MM.1S (cell line): Measurements from ENCODE around the gene REG4.

Experiments used
- EZH2 ChIP-seq: fragments of 300-600 bp; sonication (generic); optimal IDR thresholded peaks from 2 replicates; pipeline ENCODE3; 2017; ENCODE audit warnings: low read depth, mild to moderate bottlenecking, antibody characterized with exemption, low read length, mixed read lengths
- TF ChIP-seq, protein P1 (sequence below): fragments of 300-600 bp; sonication (generic); IDR thresholded peaks from 2 replicates; pipeline ENCODE4 v1.5.1; 2016; ENCODE audit warnings: antibody characterized with exemption, low read length, mixed read lengths

DNA sequence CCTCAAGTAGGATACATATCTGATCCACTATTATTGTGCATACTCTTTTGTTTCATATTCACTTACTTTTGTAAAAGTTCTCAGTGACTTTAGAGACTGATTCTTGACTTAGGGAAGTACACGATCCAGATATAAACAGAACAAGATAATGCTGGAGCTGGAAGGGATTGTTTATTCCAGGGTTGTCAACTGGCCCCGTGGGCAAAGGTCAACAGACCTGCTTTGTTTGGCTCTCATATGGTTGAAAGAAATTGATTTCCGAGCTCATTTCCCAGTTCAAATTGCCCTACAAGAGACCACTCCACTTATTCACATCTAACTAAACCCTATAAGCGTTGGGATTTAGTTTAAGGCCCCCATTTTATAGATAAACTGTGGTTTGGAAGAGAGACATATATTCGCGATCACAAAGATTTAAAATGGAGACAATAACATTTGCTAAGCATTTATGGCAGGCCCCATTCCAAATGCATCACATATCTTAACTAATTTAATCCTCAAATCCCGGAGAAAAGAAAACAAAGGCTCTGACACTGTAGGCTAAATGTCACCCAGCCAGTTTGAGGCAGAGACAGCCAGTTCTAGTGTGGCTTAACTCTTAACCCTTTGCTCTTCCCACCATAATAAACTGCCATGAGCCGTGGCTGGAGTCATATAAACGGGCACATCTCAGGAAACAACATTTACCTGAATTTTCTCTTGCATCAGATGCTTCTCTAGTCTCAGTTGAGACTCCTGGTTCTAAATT is 20.6 kb downstream of the REG4 start:
- TF ChIP-seq, protein P1, sequence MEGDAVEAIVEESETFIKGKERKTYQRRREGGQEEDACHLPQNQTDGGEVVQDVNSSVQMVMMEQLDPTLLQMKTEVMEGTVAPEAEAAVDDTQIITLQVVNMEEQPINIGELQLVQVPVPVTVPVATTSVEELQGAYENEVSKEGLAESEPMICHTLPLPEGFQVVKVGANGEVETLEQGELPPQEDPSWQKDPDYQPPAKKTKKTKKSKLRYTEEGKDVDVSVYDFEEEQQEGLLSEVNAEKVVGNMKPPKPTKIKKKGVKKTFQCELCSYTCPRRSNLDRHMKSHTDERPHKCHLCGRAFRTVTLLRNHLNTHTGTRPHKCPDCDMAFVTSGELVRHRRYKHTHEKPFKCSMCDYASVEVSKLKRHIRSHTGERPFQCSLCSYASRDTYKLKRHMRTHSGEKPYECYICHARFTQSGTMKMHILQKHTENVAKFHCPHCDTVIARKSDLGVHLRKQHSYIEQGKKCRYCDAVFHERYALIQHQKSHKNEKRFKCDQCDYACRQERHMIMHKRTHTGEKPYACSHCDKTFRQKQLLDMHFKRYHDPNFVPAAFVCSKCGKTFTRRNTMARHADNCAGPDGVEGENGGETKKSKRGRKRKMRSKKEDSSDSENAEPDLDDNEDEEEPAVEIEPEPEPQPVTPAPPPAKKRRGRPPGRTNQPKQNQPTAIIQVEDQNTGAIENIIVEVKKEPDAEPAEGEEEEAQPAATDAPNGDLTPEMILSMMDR = no peak
- TF ChIP-seq EZH2 = no peak
